ENCODE results near the gene VPS35L. TPM values are rescaled to one million over a fixed set of nuclear protein-coding genes. Genes with fewer than 3 reads are reported as not detected.

Gene VPS35L
- total RNA-seq, 1 donor from 2014 or later: 62.0 TPM

- no peak for DNase-seq (ENCODE audit: extremely low spot score, unreplicated experiment)
- H3K4me1 Mint-ChIP-seq (ENCODE audit: unreplicated experiment): peaks cover 36% of the 10 kb centered on the region
- H3K27me3 Mint-ChIP-seq: no peaks in the 10 kb centered on the region
- peak overlapping the region; percentile 93 for H3K4me3 Mint-ChIP-seq
- H3K27ac Mint-ChIP-seq: peak overlapping the region; percentile 93
- no peaks in the 10 kb centered on the region for H3K9me3 Mint-ChIP-seq
- TF ChIP-seq CTCF (conservative IDR thresholded peaks at IDR 0.05): no peak
- peaks cover 2% of the 10 kb centered on the region for H3K36me3 Mint-ChIP-seq
Measured at GRCh38 chr16:19522397-19522732, 33.1 kb upstream of the VPS35L start.

- peak overlapping the region; percentile 93 for H3K27ac Mint-ChIP-seq
- no peak for DNase-seq (ENCODE audit: extremely low spot score, unreplicated experiment)
- peaks cover 36% of the 10 kb centered on the region for H3K4me1 Mint-ChIP-seq (ENCODE audit: unreplicated experiment)
- no peaks in the 10 kb centered on the region for H3K36me3 Mint-ChIP-seq
- no peaks in the 10 kb centered on the region for H3K27me3 Mint-ChIP-seq
- TF ChIP-seq CTCF (conservative IDR thresholded peaks at IDR 0.05): no peak
- no peaks in the 10 kb centered on the region for H3K9me3 Mint-ChIP-seq
- peak overlapping the region; percentile 93 for H3K4me3 Mint-ChIP-seq
Measured at GRCh38 chr16:19522760-19523159, 32.7 kb upstream of the VPS35L start.

GRCh38 chr16:19523184-19523558 is 32.3 kb upstream of the VPS35L start:
- DNase-seq (ENCODE audit: extremely low spot score, unreplicated experiment): no peak
- Mint-ChIP-seq H3K9me3 (no peaks in the 10 kb centered on the region), H3K4me3 (peak overlapping the region; percentile 53), H3K27me3 (no peaks in the 10 kb centered on the region), H3K36me3 (peaks cover 1% of the 10 kb centered on the region), H3K4me1 (ENCODE audit: unreplicated experiment) (peaks cover 36% of the 10 kb centered on the region), H3K27ac (peak overlapping the region; percentile 93)
- TF ChIP-seq CTCF (conservative IDR thresholded peaks at IDR 0.05): no peak

- TF ChIP-seq CTCF (conservative IDR thresholded peaks at IDR 0.05): no peak
- Mint-ChIP-seq H3K27me3 (no peaks in the 10 kb centered on the region), H3K36me3 (peaks cover 5% of the 10 kb centered on the region), H3K4me1 (ENCODE audit: unreplicated experiment) (peaks cover 30% of the 10 kb centered on the region), H3K4me3 (peak within 1 kb of the TSS; percentile 99), H3K9me3 (no peaks in the 10 kb centered on the region), H3K27ac (peak within 1 kb of the TSS; percentile 93)
- peak; percentile 95 for DNase-seq (ENCODE audit: extremely low spot score, unreplicated experiment)
Measured at GRCh38 chr16:19523559-19524355, 31.7 kb upstream of the VPS35L start, which contains the start of gene CCP110. CCP110 (plus strand) TSS chr16:19523942; CDS start chr16:19527882, 3,940 bp downstream.

- Mint-ChIP-seq H3K36me3 (peaks cover 5% of the 10 kb centered on the region), H3K4me1 (ENCODE audit: unreplicated experiment) (peaks cover 28% of the 10 kb centered on the region), H3K4me3 (peak overlapping the region; percentile 99), H3K27me3 (no peaks in the 10 kb centered on the region), H3K9me3 (no peaks in the 10 kb centered on the region), H3K27ac (peak overlapping the region; percentile 93)
- no peak for TF ChIP-seq CTCF (conservative IDR thresholded peaks at IDR 0.05)
- DNase-seq (ENCODE audit: extremely low spot score, unreplicated experiment): no peak
Measured at GRCh38 chr16:19524356-19524615, 31.2 kb upstream of the VPS35L start.
